HCT116 (cell line): ENCODE results near the gene SYNGAP1. TPM values are rescaled to one million over a fixed set of nuclear protein-coding genes. Genes with fewer than 3 reads are reported as not detected.

ENCODE experiments used
- ATAC-seq: fragments of 200-7000 bp; cut with Tn5 transposase; 2 replicates; pipeline ENCODE4 v1.9.1; 2020; ENCODE audit warnings: mild to moderate bottlenecking, moderate library complexity
- BruUV-seq: library from RNA; stranded (reverse); fragments of 400-500 nt; replicated peaks from 2 replicates; lab custom pipeline; 2021; lab: Mats Ljungman, UMichigan
- CTCF ChIA-PET: fragments of 300-600 bp; sonication (Branson Sonifier 250); formaldehyde crosslinking; loops from one replicate; lab custom pipeline; 2021; ENCODE audit warnings: antibody characterized with exemption; lab: Charles Lee
- POLR2A ChIA-PET: fragments of 300-600, 350-600 bp; sonication (Branson Sonifier 250); formaldehyde crosslinking; loops from one replicate; lab custom pipeline; 2021; ENCODE audit warnings: antibody characterized with exemption; lab: Charles Lee
- RAD21 ChIA-PET, 2 experiments: fragments of 300-600 bp; sonication (Branson Sonifier 250); formaldehyde crosslinking; loops; one replicate each; lab custom pipeline; 2023; ENCODE audit warnings: low total read pairs in 2 of 2; ENCODE audit not compliant: uncharacterized antibody in 2 of 2, unreplicated experiment in 2 of 2, low non-redundant PET in 1 of 2; lab: Charles Lee
- DNase-seq: peaks from one replicate; pipeline ENCODE4 v3.0.0-alpha.2; 2010; ENCODE audit warnings: low read depth, low spot score
- H2AFZ ChIP-seq: fragments of 200-600 bp; shearing (Covaris generic), sonication (generic); 2 replicates; pipeline ENCODE4 v1.6.1; 2017; ENCODE audit warnings: low read depth, mixed run types, mixed read lengths, antibody characterized with exemption, low read length; ENCODE audit not compliant: poor library complexity, severe bottlenecking
- H3K27ac ChIP-seq: 2 replicates; pipeline ENCODE4 v1.5.1; 2012; ENCODE audit warnings: low read depth, low read length
- H3K27me3 ChIP-seq: fragments of 200-600 bp; sonication (generic); 2 replicates; pipeline ENCODE4 v1.6.1; 2016; ENCODE audit warnings: mixed run types, low read length, mixed read lengths; ENCODE audit not compliant: insufficient read depth
- H3K36me3 ChIP-seq, 2 experiments: fragments of 200-500 bp in 1 of 2; fragments of 200-600 bp in 1 of 2; sonication (Bioruptor generic) in 1 of 2; sonication (generic) in 1 of 2; 2 replicates each; pipeline versions ENCODE4 v1.5.1 to v1.6.1; 2014 to 2016; ENCODE audit warnings: low read length in 2 of 2, inconsistent platforms in 1 of 2, mixed read lengths in 1 of 2, mixed run types in 1 of 2; ENCODE audit not compliant: insufficient read depth in 2 of 2, control insufficient read depth in 1 of 2
- H3K4me1 ChIP-seq, 2 experiments: fragments of 200-600 bp in 1 of 2; sonication (generic) in 1 of 2; 2 replicates each; pipeline versions ENCODE4 v1.5.1 to v1.6.1; 2012 to 2017; ENCODE audit warnings: low read length in 2 of 2, inconsistent platforms in 1 of 2, mild to moderate bottlenecking in 1 of 2, mixed read lengths in 1 of 2, mixed run types in 1 of 2, moderate library complexity in 1 of 2; ENCODE audit not compliant: insufficient read depth in 2 of 2, control insufficient read depth in 1 of 2
- H3K4me2 ChIP-seq: fragments of 200-600 bp; sonication (generic); 2 replicates; pipeline ENCODE4 v1.6.1; 2017; ENCODE audit warnings: mixed run types, low read length, mixed read lengths
- H3K4me3 ChIP-seq, 2 experiments: fragments of 200-600 bp in 1 of 2; sonication (generic) in 1 of 2; replicated peaks in 1 of 2; 2 replicates each; pipeline ENCODE4 v1.5.1; 2011 to 2016; ENCODE audit warnings: low read length in 2 of 2, control low read depth in 1 of 2, low read depth in 1 of 2, mild to moderate bottlenecking in 1 of 2, mixed read lengths in 1 of 2, mixed run types in 1 of 2
- H3K79me2 ChIP-seq: fragments of 200-600 bp; sonication (generic); 2 replicates; pipeline ENCODE4 v1.6.1; 2017; ENCODE audit warnings: mild to moderate bottlenecking, mixed run types, low read length, moderate library complexity, mixed read lengths; ENCODE audit not compliant: insufficient read depth
- H3K9ac ChIP-seq: fragments of 200-600 bp; sonication (generic); 2 replicates; pipeline ENCODE4 v1.6.1; 2016; ENCODE audit warnings: low read length, mixed read lengths
- H3K9me2 ChIP-seq: fragments of 200-600 bp; sonication (generic), shearing (Covaris generic); 2 replicates; pipeline ENCODE4 v1.6.1; 2017; ENCODE audit warnings: mixed run types, mild to moderate bottlenecking, moderate library complexity; ENCODE audit not compliant: insufficient read depth
- H3K9me3 ChIP-seq, 2 experiments: fragments of 200-500 bp in 1 of 2; fragments of 200-600 bp in 1 of 2; sonication (Bioruptor generic) in 1 of 2; sonication (generic) in 1 of 2; 2 replicates each; pipeline ENCODE4 v1.6.1; 2014 to 2017; ENCODE audit warnings: low read length in 2 of 2, mixed read lengths in 2 of 2, inconsistent platforms in 1 of 2, low read depth in 1 of 2, mild to moderate bottlenecking in 1 of 2, mixed run types in 1 of 2, moderate library complexity in 1 of 2; ENCODE audit not compliant: control insufficient read depth in 1 of 2, insufficient read depth in 1 of 2
- H4K20me1 ChIP-seq: fragments of 200-600 bp; sonication (generic), shearing (Covaris generic); 2 replicates; pipeline ENCODE4 v1.6.1; 2017; ENCODE audit warnings: mixed run types, mild to moderate bottlenecking, moderate library complexity; ENCODE audit not compliant: insufficient read depth
- CTCF ChIP-seq, 3 experiments: fragments of 200-600 bp in 1 of 3; sonication (generic) in 1 of 3; IDR thresholded peaks in 2 of 3; conservative IDR thresholded peaks in 1 of 3; 2 replicates each; pipeline ENCODE4 v1.5.1; 2012 to 2017; ENCODE audit warnings: low read depth in 2 of 3, low read length in 2 of 3, antibody characterized with exemption in 1 of 3, borderline replicate concordance in 1 of 3, control low read depth in 1 of 3, mild to moderate bottlenecking in 1 of 3, mixed read lengths in 1 of 3, mixed run types in 1 of 3, moderate library complexity in 1 of 3; ENCODE audit not compliant: insufficient read depth in 1 of 3
- JUND ChIP-seq: IDR thresholded peaks from 2 replicates; pipeline ENCODE4 v1.6.1; 2012
- POLR2A ChIP-seq: IDR thresholded peaks from 2 replicates; pipeline ENCODE4 v1.7.0; 2011; ENCODE audit warnings: borderline replicate concordance; ENCODE audit not compliant: insufficient read depth, insufficient read length; ENCODE audit errors: extremely low read depth
- SIN3A ChIP-seq: IDR thresholded peaks from 2 replicates; pipeline ENCODE4 v1.6.1; 2012; ENCODE audit warnings: low read depth
- SP1 ChIP-seq: IDR thresholded peaks from 2 replicates; pipeline ENCODE4 v1.6.1; 2012; ENCODE audit warnings: low read depth
- SRF ChIP-seq: IDR thresholded peaks from 2 replicates; pipeline ENCODE4 v1.6.1; 2012; ENCODE audit warnings: low read depth
- TCF7L2 ChIP-seq: IDR thresholded peaks from 2 replicates; pipeline ENCODE4 v1.7.0; 2011; ENCODE audit warnings: borderline replicate concordance, inconsistent platforms; ENCODE audit not compliant: insufficient read depth, insufficient read length; ENCODE audit errors: extremely low read depth
- ZNF274 ChIP-seq: fragments of 200-500 bp; sonication (Bioruptor generic); IDR thresholded peaks from 2 replicates; pipeline ENCODE4 v1.6.1; 2014; ENCODE audit warnings: mild to moderate bottlenecking, low read depth, low read length, inconsistent platforms
- intact Hi-C: fragments of 100-400 bp; cut with micrococcal nuclease; formaldehyde crosslinking; loops from 2 replicates; pipeline ENCODE4 v1.10.0; 2022
- total RNA-seq: library from RNA; stranded (reverse); gene quantifications from one replicate; pipeline ENCODE4 v1.2.1, GENCODE V29; 2021; ENCODE audit not compliant: unreplicated experiment
- TF ChIP-seq, protein P1 (sequence below): IDR thresholded peaks from 2 replicates; pipeline ENCODE4 v1.6.1; 2012
- TF ChIP-seq, protein P2 (sequence below): IDR thresholded peaks from 2 replicates; pipeline ENCODE4 v1.6.1; 2012; ENCODE audit warnings: low read depth

The SYNGAP1 gene
- total RNA-seq, 1 experiment from 2014 or later: 11.5 TPM

GRCh38 chr6:33438978-33439594 lies 19.2 kb downstream of the SYNGAP1 start:
- TF ChIP-seq POLR2A: no peak
- TF ChIP-seq JUND: no peak
- TF ChIP-seq, all 23 proteins: peak for 0
- Histone ChIP-seq H3K9ac (no peak overlapping the region), H3K27ac (no peak overlapping the region), H4K20me1 (no peaks in the 10 kb centered on the region), H3K9me2 (no peaks in the 10 kb centered on the region), H3K9me3 (no peaks in the 10 kb centered on the region), H3K27me3 (no peaks in the 10 kb centered on the region), H3K79me2 (no peaks in the 10 kb centered on the region), H3K36me3 (peaks cover 2 to 7% of the 10 kb centered on the region in 2 experiments; a peak in 2 of 4 replicates), H3K4me2 (no peak overlapping the region), H3K4me3 (no peak overlapping the region), H2AFZ (no peak overlapping the region), H3K4me1 (peaks cover 0 to 7% of the 10 kb centered on the region in 2 experiments; a peak in 2 of 4 replicates)
- BruUV-seq: no TSS peak
- CTCF ChIA-PET: interaction anchor here (1.0 kb wide), 1 partner anchor 13 kb away, joined by 3 read pairs; no protein-coding TSS in a partner anchor
- POLR2A ChIA-PET: interaction anchor here (1.3 kb wide), 2 partner anchors 9 to 15 kb away, joined by 3 read pairs; partner anchors contain the start of gene ZBTB9
- no peak for ATAC-seq
- RAD21 ChIA-PET: no interaction called here
- intact Hi-C loops: no loop called here
- DNase-seq: no peak

DNA sequence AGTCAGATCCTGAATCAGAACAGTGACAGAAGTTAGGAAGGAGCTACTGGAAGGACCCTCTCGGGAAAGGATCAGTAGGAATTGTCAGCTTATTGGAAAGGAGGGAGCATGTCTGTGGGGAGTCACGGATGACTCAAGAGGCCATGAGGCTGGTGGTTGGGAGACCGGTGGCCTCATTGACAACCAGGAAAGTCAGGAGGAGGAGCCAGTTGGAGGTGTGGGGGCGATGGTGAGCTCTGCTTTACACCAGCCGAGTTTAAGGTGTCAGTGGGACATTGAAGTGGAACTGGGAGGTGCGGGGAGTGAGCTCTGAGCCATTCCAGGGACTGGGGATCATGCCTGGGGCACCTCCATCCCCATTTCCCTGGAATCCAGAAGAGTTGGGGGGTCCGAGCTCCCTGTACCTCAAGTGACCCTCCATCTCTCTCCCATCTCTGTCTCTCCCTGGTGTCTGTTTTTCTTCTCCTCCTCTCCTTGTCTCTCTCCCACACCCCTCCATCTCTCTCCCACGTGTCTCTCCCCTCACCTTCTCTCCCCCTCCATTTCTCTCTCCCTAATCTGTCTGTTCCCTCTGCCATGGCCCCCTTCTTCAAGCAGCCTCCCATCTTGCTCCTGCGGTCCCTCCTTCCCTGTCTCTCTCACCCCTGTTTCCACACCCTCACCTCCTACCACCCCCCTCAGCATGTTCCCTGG lies 20.2 kb downstream of the SYNGAP1 start:
- ATAC-seq: peak; percentile 57
- CTCF ChIA-PET: interaction anchor here (0.7 to 1.0 kb wide), 2 partner anchors 10 to 14 kb away, joined by 3 read pairs; no protein-coding TSS in a partner anchor
- POLR2A ChIA-PET: interaction anchor here (1.3 kb wide), 2 partner anchors 10 to 14 kb away, joined by 3 read pairs; partner anchors contain the start of gene ZBTB9
- no peaks in the 10 kb centered on the region for H3K9me2 ChIP-seq
- intact Hi-C loops: no loop called here
- H3K27ac ChIP-seq: no peak overlapping the region
- H3K36me3 ChIP-seq: peaks cover 2 to 7% of the 10 kb centered on the region in 2 experiments; a peak in 2 of 4 replicates
- H3K4me1 ChIP-seq: peaks cover 0 to 6% of the 10 kb centered on the region in 2 experiments; a peak in 2 of 4 replicates
- H2AFZ ChIP-seq: no peak overlapping the region
- RAD21 ChIA-PET: no interaction called here
- no peak overlapping the region for H3K4me3 ChIP-seq
- DNase-seq: no peak
- H3K9ac ChIP-seq: no peak overlapping the region
- BruUV-seq: no TSS peak
- no peaks in the 10 kb centered on the region for H4K20me1 ChIP-seq
- H3K4me2 ChIP-seq: no peak overlapping the region
- no peaks in the 10 kb centered on the region for H3K9me3 ChIP-seq
- H3K27me3 ChIP-seq: no peaks in the 10 kb centered on the region
- no peaks in the 10 kb centered on the region for H3K79me2 ChIP-seq
- TF ChIP-seq SP1 (no peak), SRF (no peak), JUND (no peak), CTCF (IDR thresholded peaks at IDR 0.05 in 2 of 3, conservative IDR thresholded peaks at IDR 0.05 in 1 of 3; ENCODE audit: borderline replicate concordance in 1 of 3, insufficient read depth in 1 of 3, low read depth in 2 of 3, low read length in 2 of 3) (no peak), POLR2A (no peak), ZNF274 (no peak), TCF7L2 (no peak), SIN3A (no peak)
- TF ChIP-seq, protein P1, sequence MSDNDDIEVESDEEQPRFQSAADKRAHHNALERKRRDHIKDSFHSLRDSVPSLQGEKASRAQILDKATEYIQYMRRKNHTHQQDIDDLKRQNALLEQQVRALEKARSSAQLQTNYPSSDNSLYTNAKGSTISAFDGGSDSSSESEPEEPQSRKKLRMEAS: no peak
- TF ChIP-seq, protein P2, sequence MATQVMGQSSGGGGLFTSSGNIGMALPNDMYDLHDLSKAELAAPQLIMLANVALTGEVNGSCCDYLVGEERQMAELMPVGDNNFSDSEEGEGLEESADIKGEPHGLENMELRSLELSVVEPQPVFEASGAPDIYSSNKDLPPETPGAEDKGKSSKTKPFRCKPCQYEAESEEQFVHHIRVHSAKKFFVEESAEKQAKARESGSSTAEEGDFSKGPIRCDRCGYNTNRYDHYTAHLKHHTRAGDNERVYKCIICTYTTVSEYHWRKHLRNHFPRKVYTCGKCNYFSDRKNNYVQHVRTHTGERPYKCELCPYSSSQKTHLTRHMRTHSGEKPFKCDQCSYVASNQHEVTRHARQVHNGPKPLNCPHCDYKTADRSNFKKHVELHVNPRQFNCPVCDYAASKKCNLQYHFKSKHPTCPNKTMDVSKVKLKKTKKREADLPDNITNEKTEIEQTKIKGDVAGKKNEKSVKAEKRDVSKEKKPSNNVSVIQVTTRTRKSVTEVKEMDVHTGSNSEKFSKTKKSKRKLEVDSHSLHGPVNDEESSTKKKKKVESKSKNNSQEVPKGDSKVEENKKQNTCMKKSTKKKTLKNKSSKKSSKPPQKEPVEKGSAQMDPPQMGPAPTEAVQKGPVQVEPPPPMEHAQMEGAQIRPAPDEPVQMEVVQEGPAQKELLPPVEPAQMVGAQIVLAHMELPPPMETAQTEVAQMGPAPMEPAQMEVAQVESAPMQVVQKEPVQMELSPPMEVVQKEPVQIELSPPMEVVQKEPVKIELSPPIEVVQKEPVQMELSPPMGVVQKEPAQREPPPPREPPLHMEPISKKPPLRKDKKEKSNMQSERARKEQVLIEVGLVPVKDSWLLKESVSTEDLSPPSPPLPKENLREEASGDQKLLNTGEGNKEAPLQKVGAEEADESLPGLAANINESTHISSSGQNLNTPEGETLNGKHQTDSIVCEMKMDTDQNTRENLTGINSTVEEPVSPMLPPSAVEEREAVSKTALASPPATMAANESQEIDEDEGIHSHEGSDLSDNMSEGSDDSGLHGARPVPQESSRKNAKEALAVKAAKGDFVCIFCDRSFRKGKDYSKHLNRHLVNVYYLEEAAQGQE: no peak
